SJCRH30 (cell line): Measurements from ENCODE around the gene MGAT4C. TPM values are rescaled to one million over a fixed set of nuclear protein-coding genes. Genes with fewer than 3 reads are reported as not detected.

Experiments used
- DNase-seq, 2 experiments: peaks; one replicate each; pipeline ENCODE4 v3.0.0-alpha.2; 2015 to 2020
- H3K27ac ChIP-seq: fragments of 250-450 bp; sonication (Bioruptor Pico); 2 replicates; pipeline ENCODE4 v1.5.1; 2020; ENCODE audit warnings: mild to moderate bottlenecking, moderate library complexity
- H3K27me3 ChIP-seq: fragments of 250-450 bp; sonication (Bioruptor Pico); 2 replicates; pipeline ENCODE4 v1.5.1; 2020; ENCODE audit warnings: mild to moderate bottlenecking, moderate library complexity
- H3K36me3 ChIP-seq: fragments of 250-450 bp; sonication (Bioruptor Pico); 2 replicates; pipeline ENCODE4 v1.5.1; 2020; ENCODE audit warnings: mild to moderate bottlenecking, moderate library complexity
- H3K4me1 ChIP-seq: fragments of 250-450 bp; sonication (Bioruptor Pico); 2 replicates; pipeline ENCODE4 v1.5.1; 2020; ENCODE audit warnings: mild to moderate bottlenecking, moderate library complexity
- H3K4me3 ChIP-seq: fragments of 250-450 bp; sonication (Bioruptor Pico); 2 replicates; pipeline ENCODE4 v1.5.1; 2020; ENCODE audit warnings: mild to moderate bottlenecking, moderate library complexity
- H3K9me3 ChIP-seq: fragments of 250-450 bp; sonication (Bioruptor Pico); replicated peaks from 2 replicates; pipeline ENCODE4 v1.5.1; 2020; ENCODE audit warnings: mild to moderate bottlenecking, moderate library complexity
- total RNA-seq: library from RNA; depleted of rRNA; stranded (reverse); fragments of >200 nt; shearing (Covaris generic); gene quantifications from 2 replicates; pipeline ENCODE4 v1.2.3, GENCODE V29; 2014

MGAT4C gene
- total RNA-seq, 1 experiment from 2014 or later: 0.14 TPM

- no peaks in the 10 kb centered on the region for H3K4me1 ChIP-seq
- H3K36me3 ChIP-seq: no peaks in the 10 kb centered on the region
- H3K27me3 ChIP-seq: no peaks in the 10 kb centered on the region
- H3K4me3 ChIP-seq: no peak overlapping the region
- no peaks in the 10 kb centered on the region for H3K9me3 ChIP-seq
- DNase-seq: no peak
- H3K27ac ChIP-seq: no peak overlapping the region
These were observed 6.3 kb downstream of the MGAT4C start for GRCh38 chr12:86249851-86250250.

- Histone ChIP-seq H3K27me3 (no peaks in the 10 kb centered on the region), H3K36me3 (no peaks in the 10 kb centered on the region), H3K4me1 (no peaks in the 10 kb centered on the region), H3K9me3 (no peaks in the 10 kb centered on the region), H3K4me3 (no peak overlapping the region), H3K27ac (no peak overlapping the region)
- no peak for DNase-seq
These were observed 6.9 kb downstream of the MGAT4C start for GRCh38 chr12:86249276-86249675.

GRCh38 chr12:86247871-86248270 is 8.3 kb downstream of the MGAT4C start:
- no peak overlapping the region for H3K4me3 ChIP-seq
- H3K9me3 ChIP-seq: no peaks in the 10 kb centered on the region
- no peak for DNase-seq
- no peaks in the 10 kb centered on the region for H3K4me1 ChIP-seq
- no peak overlapping the region for H3K27ac ChIP-seq
- no peaks in the 10 kb centered on the region for H3K27me3 ChIP-seq
- no peaks in the 10 kb centered on the region for H3K36me3 ChIP-seq

- no peaks in the 10 kb centered on the region for H3K4me1 ChIP-seq
- H3K27ac ChIP-seq: no peak overlapping the region
- H3K27me3 ChIP-seq: no peaks in the 10 kb centered on the region
- no peaks in the 10 kb centered on the region for H3K9me3 ChIP-seq
- DNase-seq: no peak
- H3K36me3 ChIP-seq: no peaks in the 10 kb centered on the region
- no peak overlapping the region for H3K4me3 ChIP-seq
These were observed 14.6 kb downstream of the MGAT4C start for GRCh38 chr12:86241600-86241999.

- Histone ChIP-seq H3K27me3 (no peaks in the 10 kb centered on the region), H3K36me3 (no peaks in the 10 kb centered on the region), H3K9me3 (no peaks in the 10 kb centered on the region), H3K27ac (no peak overlapping the region), H3K4me3 (no peak overlapping the region), H3K4me1 (no peaks in the 10 kb centered on the region)
- no peak for DNase-seq
These were observed 21.8 kb downstream of the MGAT4C start for GRCh38 chr12:86234316-86234855.

GRCh38 chr12:86233126-86233525 is 23.1 kb downstream of the MGAT4C start:
- Histone ChIP-seq H3K27me3 (no peaks in the 10 kb centered on the region), H3K4me1 (no peaks in the 10 kb centered on the region), H3K9me3 (no peaks in the 10 kb centered on the region), H3K36me3 (no peaks in the 10 kb centered on the region), H3K27ac (no peak overlapping the region), H3K4me3 (no peak overlapping the region)
- DNase-seq: no peak

- no peaks in the 10 kb centered on the region for H3K36me3 ChIP-seq
- no peak overlapping the region for H3K27ac ChIP-seq
- no peaks in the 10 kb centered on the region for H3K27me3 ChIP-seq
- no peak overlapping the region for H3K4me3 ChIP-seq
- no peak for DNase-seq
- no peaks in the 10 kb centered on the region for H3K4me1 ChIP-seq
- no peaks in the 10 kb centered on the region for H3K9me3 ChIP-seq
These were observed 25.6 kb downstream of the MGAT4C start for GRCh38 chr12:86230516-86231146.

GRCh38 chr12:86229772-86230171 is 26.4 kb downstream of the MGAT4C start:
- Histone ChIP-seq H3K27me3 (no peaks in the 10 kb centered on the region), H3K4me3 (no peak overlapping the region), H3K27ac (no peak overlapping the region), H3K36me3 (no peaks in the 10 kb centered on the region), H3K9me3 (no peaks in the 10 kb centered on the region), H3K4me1 (no peaks in the 10 kb centered on the region)
- DNase-seq: no peak

- no peak for DNase-seq
- no peaks in the 10 kb centered on the region for H3K9me3 ChIP-seq
- no peak overlapping the region for H3K27ac ChIP-seq
- no peaks in the 10 kb centered on the region for H3K36me3 ChIP-seq
- H3K4me3 ChIP-seq: no peak overlapping the region
- H3K27me3 ChIP-seq: no peaks in the 10 kb centered on the region
- no peaks in the 10 kb centered on the region for H3K4me1 ChIP-seq
These were observed 27.5 kb downstream of the MGAT4C start for GRCh38 chr12:86228656-86229055.

- DNase-seq: no peak
- no peaks in the 10 kb centered on the region for H3K4me1 ChIP-seq
- no peaks in the 10 kb centered on the region for H3K36me3 ChIP-seq
- H3K27me3 ChIP-seq: no peaks in the 10 kb centered on the region
- H3K27ac ChIP-seq: no peak overlapping the region
- H3K9me3 ChIP-seq: no peaks in the 10 kb centered on the region
- H3K4me3 ChIP-seq: no peak overlapping the region
These were observed 29.7 kb downstream of the MGAT4C start for GRCh38 chr12:86226481-86226880.

GRCh38 chr12:86216591-86216990 is 39.6 kb downstream of the MGAT4C start:
- Histone ChIP-seq H3K4me1 (no peaks in the 10 kb centered on the region), H3K27ac (no peak overlapping the region), H3K36me3 (no peaks in the 10 kb centered on the region), H3K9me3 (no peaks in the 10 kb centered on the region), H3K27me3 (no peaks in the 10 kb centered on the region), H3K4me3 (no peak overlapping the region)
- no peak for DNase-seq

GRCh38 chr12:86213012-86213411 is 43.2 kb downstream of the MGAT4C start:
- DNase-seq: no peak
- no peaks in the 10 kb centered on the region for H3K4me1 ChIP-seq

GRCh38 chr12:86198696-86199444 is 57.3 kb downstream of the MGAT4C start:
- Histone ChIP-seq H3K4me1 (no peaks in the 10 kb centered on the region), H3K36me3 (no peaks in the 10 kb centered on the region), H3K4me3 (no peak overlapping the region), H3K27ac (no peak overlapping the region), H3K27me3 (no peaks in the 10 kb centered on the region), H3K9me3 (no peaks in the 10 kb centered on the region)
- no peak for DNase-seq

More at GRCh38 chr12:86213012-86213411, 43.2 kb downstream of the MGAT4C start:
- H3K9me3 ChIP-seq: no peaks in the 10 kb centered on the region
- no peaks in the 10 kb centered on the region for H3K36me3 ChIP-seq
- H3K27ac ChIP-seq: no peak overlapping the region
- H3K4me3 ChIP-seq: no peak overlapping the region
- no peaks in the 10 kb centered on the region for H3K27me3 ChIP-seq

GRCh38 chr12:86196465-86196864 is 59.7 kb downstream of the MGAT4C start:
- no peaks in the 10 kb centered on the region for H3K4me1 ChIP-seq
- H3K27ac ChIP-seq: no peak overlapping the region
- H3K9me3 ChIP-seq: no peaks in the 10 kb centered on the region
- no peak overlapping the region for H3K4me3 ChIP-seq
- no peaks in the 10 kb centered on the region for H3K27me3 ChIP-seq
- no peaks in the 10 kb centered on the region for H3K36me3 ChIP-seq
- no peak for DNase-seq

GRCh38 chr12:86194721-86195120 is 61.5 kb downstream of the MGAT4C start:
- Histone ChIP-seq H3K9me3 (no peaks in the 10 kb centered on the region), H3K27me3 (no peaks in the 10 kb centered on the region), H3K27ac (no peak overlapping the region), H3K4me1 (no peaks in the 10 kb centered on the region), H3K4me3 (no peak overlapping the region), H3K36me3 (no peaks in the 10 kb centered on the region)
- no peak for DNase-seq
